Activated T-cell treated with anti-CD3 and anti-CD28 coated beads for 4 hours (primary cell): ENCODE measurements around the gene GRWD1.

Source experiments
- DNase-seq: peaks from one replicate; pipeline ENCODE4 v3.0.0-alpha.2; 2020

Gene GRWD1

GRCh38 chr19:48498595-48499311, 53.0 kb downstream of the GRWD1 start:
- no peak for DNase-seq

- no peak for DNase-seq
Observed at GRCh38 chr19:48499316-48500090, 53.7 kb downstream of the GRWD1 start.

- DNase-seq = no peak
Observed at GRCh38 chr19:48500830-48501493, 55.2 kb downstream of the GRWD1 start.

GRCh38 chr19:48501494-48502349, 55.9 kb downstream of the GRWD1 start:
- peak; percentile 57 for DNase-seq

- DNase-seq = no peak
Observed at GRCh38 chr19:48502350-48503018, 56.7 kb downstream of the GRWD1 start.

GRCh38 chr19:48506138-48506733, 60.5 kb downstream of the GRWD1 start:
- no peak for DNase-seq
